Testis (tissue), 3 donors: ENCODE data around the gene SNTG2. TPM values are rescaled to one million over a fixed set of nuclear protein-coding genes. Genes with fewer than 3 reads are reported as not detected.

Source experiments
- DNase-seq: peaks from one replicate; pipeline ENCODE4 v3.0.0-alpha.2; 2019
- H3K27ac ChIP-seq, 2 donors: fragments of 200-600 bp; sonication (generic); one replicate each; pipeline ENCODE4 v1.5.1; 2019
- H3K27me3 ChIP-seq: fragments of 200-600 bp; sonication (generic); one replicate; pipeline ENCODE4 v1.5.1; 2019
- H3K36me3 ChIP-seq: fragments of 200-600 bp; sonication (generic); one replicate; pipeline ENCODE4 v1.5.1; 2017; ENCODE audit warnings: low read depth; ENCODE audit errors: missing control alignments
- H3K4me1 ChIP-seq: fragments of 200-600 bp; sonication (generic); one replicate; pipeline ENCODE4 v1.5.1; 2019
- H3K4me3 ChIP-seq, 2 donors: fragments of 200-600 bp; sonication (generic); one replicate each; pipeline ENCODE4 v1.5.1; 2017 to 2019
- H3K9me3 ChIP-seq: fragments of 200-600 bp; sonication (generic); one replicate; pipeline ENCODE4 v1.5.1; 2017
- CTCF ChIP-seq, 3 experiments: fragments of 450-650 bp in 2 of 3; fragments of 200-600 bp in 1 of 3; sonication (generic) in 1 of 3; IDR thresholded peaks; one replicate each; pipeline ENCODE4 v1.5.1; 2016 to 2019; ENCODE audit warnings: antibody characterized with exemption in 3 of 3, mild to moderate bottlenecking in 2 of 3, moderate library complexity in 1 of 3
- POLR2A ChIP-seq: fragments of 450-650 bp; IDR thresholded peaks from one replicate; pipeline ENCODE4 v1.6.1; 2017; ENCODE audit warnings: antibody characterized with exemption, mild to moderate bottlenecking, moderate library complexity
- WGBS, 2 donors: methylation state at CpG; one replicate each; pipeline ENCODE4 v1.1.5; 2018; 5-methylcytosine and 5-hydroxymethylcytosine counted together
- intact Hi-C: fragments of 100-400 bp; cut with DNase I; formaldehyde crosslinking; loops from one replicate; pipeline ENCODE4 v1.15.1; 2023; ENCODE audit warnings: low total_unique reads
- polyA plus RNA-seq: library from polyadenylated mRNA; stranded (reverse); fragments of 350-450 nt; fragmentation: Illumina TruSeq; extraction: RNeasy Lipid Tissue Mini Kit (QIAGEN cat#74804); gene quantifications from one replicate; pipeline ENCODE4 v1.2.3, GENCODE V29; 2014; ENCODE audit warnings: low read depth, low replicate concordance; ENCODE audit not compliant: insufficient read depth
- total RNA-seq, 2 donors: library from RNA; depleted of rRNA; stranded (reverse); fragments of >200 nt; gene quantifications; one replicate each; pipeline ENCODE4 v1.2.3, GENCODE V29; 2016

The SNTG2 gene
- total and polyA plus RNA-seq, 3 donors from 2014 or later: 8.7 to 10.2 (median 9.1) TPM

- 79 to 81% methylated on average over 16 of the region's 16 CpGs for WGBS, 2 donors
- Histone ChIP-seq H3K36me3 (no peaks in the 10 kb centered on the region), H3K27me3 (no peaks in the 10 kb centered on the region), H3K4me1 (no peaks in the 10 kb centered on the region), H3K27ac (no peak overlapping the region), H3K4me3 (no peak overlapping the region), H3K9me3 (no peaks in the 10 kb centered on the region)
- no peak for TF ChIP-seq POLR2A
- no peak for TF ChIP-seq CTCF (IDR thresholded peaks at IDR 0.05)
- DNase-seq: no peak
- intact Hi-C loops: no loop called here
These were observed 40.0 kb upstream of the SNTG2 start for GRCh38 chr2:910698-911097.

- no peak overlapping the region for H3K27ac ChIP-seq
- H3K36me3 ChIP-seq: no peaks in the 10 kb centered on the region
- H3K4me1 ChIP-seq: no peaks in the 10 kb centered on the region
- no peaks in the 10 kb centered on the region for H3K27me3 ChIP-seq
- H3K9me3 ChIP-seq: no peaks in the 10 kb centered on the region
- no peak overlapping the region for H3K4me3 ChIP-seq
- no peak for DNase-seq
- 88 to 93% methylated on average over 14 of the region's 14 CpGs for WGBS, 2 donors
- TF ChIP-seq CTCF (IDR thresholded peaks at IDR 0.05) (no peak), POLR2A (no peak)
- intact Hi-C loops: no loop called here
These were observed 34.7 kb upstream of the SNTG2 start for GRCh38 chr2:915979-916378.

- TF ChIP-seq CTCF (IDR thresholded peaks at IDR 0.05): no peak
- no peak for TF ChIP-seq POLR2A
- no peak for DNase-seq
- Histone ChIP-seq H3K4me3 (no peak overlapping the region), H3K27me3 (no peaks in the 10 kb centered on the region), H3K36me3 (no peaks in the 10 kb centered on the region), H3K4me1 (no peaks in the 10 kb centered on the region), H3K27ac (no peak overlapping the region), H3K9me3 (no peaks in the 10 kb centered on the region)
- intact Hi-C loops: no loop called here
- 96% methylated on average over 5 to 7 of the region's 7 CpGs for WGBS, 2 donors
These were observed 33.7 kb upstream of the SNTG2 start for GRCh38 chr2:916935-917334.

GRCh38 chr2:919672-920071, 31.0 kb upstream of the SNTG2 start:
- Histone ChIP-seq H3K9me3 (no peaks in the 10 kb centered on the region), H3K27ac (no peak overlapping the region), H3K36me3 (no peaks in the 10 kb centered on the region), H3K4me3 (no peak overlapping the region), H3K4me1 (no peaks in the 10 kb centered on the region), H3K27me3 (no peaks in the 10 kb centered on the region)
- DNase-seq: no peak
- intact Hi-C loops: no loop called here
- TF ChIP-seq CTCF (IDR thresholded peaks at IDR 0.05) (no peak), POLR2A (no peak)

GRCh38 chr2:920573-920972, 30.1 kb upstream of the SNTG2 start:
- 78 to 81% methylated on average over 10 to 11 of the region's 11 CpGs for WGBS, 2 donors
- intact Hi-C loops: no loop called here

More at GRCh38 chr2:920573-920972, 30.1 kb upstream of the SNTG2 start:
- DNase-seq: no peak
- no peak for TF ChIP-seq POLR2A
- TF ChIP-seq CTCF (IDR thresholded peaks at IDR 0.05): no peak
- H3K27ac ChIP-seq: no peak overlapping the region
- no peak overlapping the region for H3K4me3 ChIP-seq
- no peaks in the 10 kb centered on the region for H3K36me3 ChIP-seq
- no peaks in the 10 kb centered on the region for H3K4me1 ChIP-seq
- no peaks in the 10 kb centered on the region for H3K9me3 ChIP-seq
- no peaks in the 10 kb centered on the region for H3K27me3 ChIP-seq
